Stomach (tissue), 9 donors: ENCODE measurements around the gene NFIC. TPM values are rescaled to one million over a fixed set of nuclear protein-coding genes. Genes with fewer than 3 reads are reported as not detected.

ENCODE experiments used
- DNase-seq, 2 donors: peaks; one replicate each; pipeline versions ENCODE4 v3.0.0 to v3.0.0-alpha.2; 2013 to 2019
- H3K27ac ChIP-seq, 5 donors: fragments of 200-600 bp in 4 of 5; sonication (generic) in 4 of 5; one replicate each; pipeline ENCODE4 v1.5.1; 2013 to 2019; ENCODE audit warnings: mild to moderate bottlenecking in 1 of 5, moderate library complexity in 1 of 5
- H3K27me3 ChIP-seq, 3 donors: fragments of 200-600 bp; sonication (generic); one replicate each; pipeline ENCODE4 v1.5.1; 2017 to 2019; ENCODE audit warnings: mixed run types in 1 of 3
- H3K36me3 ChIP-seq, 4 donors: fragments of 200-600 bp; sonication (generic); 1 replicate in 3 of 4; 2 replicates in 1 of 4; pipeline ENCODE4 v1.5.1; 2016 to 2019
- H3K4me1 ChIP-seq, 4 donors: fragments of 200-600 bp; sonication (generic); one replicate each; pipeline ENCODE4 v1.5.1; 2016 to 2019
- H3K4me3 ChIP-seq, 4 donors: fragments of 200-600 bp; sonication (generic) in 3 of 4; one replicate each; pipeline ENCODE4 v1.5.1; 2016 to 2019; ENCODE audit warnings: mild to moderate bottlenecking in 1 of 4
- H3K9me3 ChIP-seq, 4 donors: fragments of 200-600 bp; sonication (generic); one replicate each; pipeline ENCODE4 v1.5.1; 2016 to 2019
- EP300 ChIP-seq: sonication (generic); formaldehyde crosslinking; IDR thresholded peaks from one replicate; pipeline ENCODE4 v1.6.1; 2017; ENCODE audit warnings: antibody characterized with exemption
- POLR2A ChIP-seq, 4 donors: fragments of 450-650 bp; IDR thresholded peaks; one replicate each; pipeline ENCODE4 v1.6.1; 2016; ENCODE audit warnings: antibody characterized with exemption in 4 of 4, control low read depth in 2 of 4, mild to moderate bottlenecking in 1 of 4, moderate library complexity in 1 of 4
- POLR2AphosphoS5 ChIP-seq, 3 donors: sonication (generic); formaldehyde crosslinking; IDR thresholded peaks; one replicate each; pipeline ENCODE4 v1.6.1; 2016; ENCODE audit warnings: antibody characterized with exemption in 3 of 3
- WGBS, 5 donors: extraction: QIAGEN DNeasy Blood & Tissue Kit in 3 of 5; methylation state at CpG; one replicate each; pipeline versions ENCODE4 v1.1.5 to v1.1.7; 2013 to 2018; 5-methylcytosine and 5-hydroxymethylcytosine counted together
- intact Hi-C: fragments of 100-400 bp; cut with DNase I; formaldehyde crosslinking; loops from one replicate; pipeline ENCODE4 v1.15.1; 2023; ENCODE audit warnings: low total_unique reads
- polyA plus RNA-seq, 3 donors: library from polyadenylated mRNA; stranded (reverse); fragments of 200-250 nt; gene quantifications; one replicate each; pipeline ENCODE4 v1.2.3, GENCODE V29; 2013
- total RNA-seq, 5 donors: library from RNA; depleted of rRNA; stranded (reverse); fragments of >200 nt; gene quantifications; one replicate each; pipeline versions ENCODE4 v1.1.0 to v1.2.3, GENCODE V29; 2014 to 2016
- TF ChIP-seq, protein P1 (sequence below), 7 experiments: fragments of 450-650 bp in 4 of 7; fragments of 200-600 bp in 3 of 7; sonication (generic) in 3 of 7; IDR thresholded peaks; one replicate each; pipeline ENCODE4 v1.5.1; 2016 to 2019; ENCODE audit warnings: antibody characterized with exemption in 7 of 7, control low read depth in 2 of 7, mild to moderate bottlenecking in 1 of 7
- donor health status: healthy with polysubstance abuse.
- donor health status: Bipolar disorder and iron deficiency.
- donor health status: healthy.

Gene NFIC
- total and polyA plus RNA-seq, 8 donors, result 16.7 to 251 (median 47.8) TPM

DNA sequence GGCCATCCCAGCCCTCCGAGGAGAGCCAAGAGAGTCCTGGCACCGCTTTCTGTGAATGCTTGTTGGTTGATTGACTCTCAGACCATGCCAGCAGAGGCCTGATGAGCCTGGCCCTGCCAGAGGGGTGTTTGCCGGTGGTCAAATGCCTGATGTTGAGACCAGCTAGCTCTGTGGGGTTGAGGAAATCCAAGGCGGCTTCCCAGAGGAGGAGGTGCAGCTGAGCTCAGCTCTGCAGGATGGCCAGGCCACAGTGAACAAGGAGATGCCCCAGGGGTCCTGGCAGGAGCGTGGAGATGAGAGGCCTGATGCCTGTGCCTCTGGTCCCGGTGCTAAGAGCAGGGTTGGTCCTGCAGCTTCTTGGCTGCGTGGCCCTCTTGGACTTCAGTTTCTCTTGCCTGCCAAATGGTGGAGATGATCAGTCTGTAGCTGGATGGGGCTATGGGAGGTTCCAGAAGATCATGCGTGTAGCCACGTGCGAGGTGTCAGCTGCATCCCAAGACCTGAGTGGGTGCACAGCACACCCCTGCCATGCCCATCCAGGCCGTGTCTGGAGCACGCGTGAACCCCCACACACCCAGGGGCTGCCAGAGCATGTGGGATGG lies 16.8 kb downstream of the NFIC start:
- intact Hi-C loops, result no loop called here
- Histone ChIP-seq H3K36me3 (peaks cover 23 to 30% (median 29%) of the 10 kb centered on the region in 4 donors), H3K4me3 (no peak overlapping the region), H3K27ac (peak overlapping the region; percentile 37 to 100 (median 82)), H3K27me3 (no peaks in the 10 kb centered on the region), H3K4me1 (peaks cover 81 to 100% (median 99%) of the 10 kb centered on the region in 4 donors), H3K9me3 (no peaks in the 10 kb centered on the region)
- peak in 1 of 2 donors; percentile 65 for DNase-seq
- TF ChIP-seq POLR2AphosphoS5 (IDR thresholded peaks at IDR 0.05), result peak in 1 of 3 donors; percentile 9
- TF ChIP-seq, protein P1, sequence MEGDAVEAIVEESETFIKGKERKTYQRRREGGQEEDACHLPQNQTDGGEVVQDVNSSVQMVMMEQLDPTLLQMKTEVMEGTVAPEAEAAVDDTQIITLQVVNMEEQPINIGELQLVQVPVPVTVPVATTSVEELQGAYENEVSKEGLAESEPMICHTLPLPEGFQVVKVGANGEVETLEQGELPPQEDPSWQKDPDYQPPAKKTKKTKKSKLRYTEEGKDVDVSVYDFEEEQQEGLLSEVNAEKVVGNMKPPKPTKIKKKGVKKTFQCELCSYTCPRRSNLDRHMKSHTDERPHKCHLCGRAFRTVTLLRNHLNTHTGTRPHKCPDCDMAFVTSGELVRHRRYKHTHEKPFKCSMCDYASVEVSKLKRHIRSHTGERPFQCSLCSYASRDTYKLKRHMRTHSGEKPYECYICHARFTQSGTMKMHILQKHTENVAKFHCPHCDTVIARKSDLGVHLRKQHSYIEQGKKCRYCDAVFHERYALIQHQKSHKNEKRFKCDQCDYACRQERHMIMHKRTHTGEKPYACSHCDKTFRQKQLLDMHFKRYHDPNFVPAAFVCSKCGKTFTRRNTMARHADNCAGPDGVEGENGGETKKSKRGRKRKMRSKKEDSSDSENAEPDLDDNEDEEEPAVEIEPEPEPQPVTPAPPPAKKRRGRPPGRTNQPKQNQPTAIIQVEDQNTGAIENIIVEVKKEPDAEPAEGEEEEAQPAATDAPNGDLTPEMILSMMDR (IDR thresholded peaks at IDR 0.05), result no peak
- 62 to 75% (median 66%) methylated on average over 8 to 13 of the region's 13 CpGs for WGBS, 5 donors

DNA sequence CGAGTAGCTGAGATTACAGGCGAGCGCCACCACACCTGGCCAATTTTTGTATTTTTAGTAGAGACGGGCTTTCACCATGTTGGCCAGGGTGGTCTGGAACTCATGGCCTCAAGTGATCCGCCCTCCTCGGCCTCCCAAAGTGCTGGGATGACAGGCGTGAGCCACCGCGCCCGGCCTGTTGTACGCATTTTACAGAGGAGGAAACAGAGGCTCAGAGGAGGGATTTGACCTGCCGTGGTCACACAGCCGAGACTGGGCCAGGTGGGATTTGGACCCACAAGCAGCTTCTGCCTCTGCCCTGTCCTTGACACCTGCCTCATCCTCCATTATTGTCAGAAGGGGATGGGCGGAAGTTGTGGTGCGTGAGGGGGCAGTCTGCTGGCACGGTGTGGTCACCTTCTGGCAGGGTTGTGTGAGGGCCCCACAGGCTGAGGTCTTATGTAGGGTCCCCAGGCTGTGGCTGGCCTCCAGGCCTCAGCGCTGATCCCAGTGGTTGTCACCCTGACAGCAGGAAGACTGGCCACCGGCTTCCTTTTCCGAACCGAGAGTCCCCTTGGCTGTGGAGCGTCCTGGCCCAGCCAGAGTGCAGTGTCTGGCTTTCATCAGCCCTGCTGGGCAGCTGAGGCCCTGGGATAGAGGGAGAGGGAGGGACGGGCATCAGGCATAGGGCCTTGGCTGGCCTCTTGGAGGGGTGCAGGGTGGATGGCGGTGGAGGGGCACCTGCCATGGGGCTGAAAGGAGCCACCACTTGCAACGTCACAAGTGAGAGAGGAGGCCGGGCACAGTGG lies 20.3 kb downstream of the NFIC start:
- H3K27ac ChIP-seq, result peak overlapping the region; percentile 53 to 100 (median 88)
- H3K36me3 ChIP-seq, result peaks cover 19 to 42% (median 39%) of the 10 kb centered on the region in 4 donors
- TF ChIP-seq POLR2AphosphoS5 (IDR thresholded peaks at IDR 0.05) (peak in 2 of 3 donors; percentile 18 to 34), EP300 (peak; percentile 42)
- TF ChIP-seq, protein P1 (IDR thresholded peaks at IDR 0.05), result no peak
- no peaks in the 10 kb centered on the region for H3K9me3 ChIP-seq
- DNase-seq, result peak in 1 of 2 donors; percentile 58
- intact Hi-C loops, result no loop called here
- 68 to 79% (median 73%) methylated on average over 17 to 25 of the region's 25 CpGs for WGBS, 5 donors
- H3K4me3 ChIP-seq, result peak overlapping the region in 1 of 4 donors; percentile 23
- H3K27me3 ChIP-seq, result no peaks in the 10 kb centered on the region
- H3K4me1 ChIP-seq, result peaks cover 88 to 94% (median 92%) of the 10 kb centered on the region in 4 donors

DNA sequence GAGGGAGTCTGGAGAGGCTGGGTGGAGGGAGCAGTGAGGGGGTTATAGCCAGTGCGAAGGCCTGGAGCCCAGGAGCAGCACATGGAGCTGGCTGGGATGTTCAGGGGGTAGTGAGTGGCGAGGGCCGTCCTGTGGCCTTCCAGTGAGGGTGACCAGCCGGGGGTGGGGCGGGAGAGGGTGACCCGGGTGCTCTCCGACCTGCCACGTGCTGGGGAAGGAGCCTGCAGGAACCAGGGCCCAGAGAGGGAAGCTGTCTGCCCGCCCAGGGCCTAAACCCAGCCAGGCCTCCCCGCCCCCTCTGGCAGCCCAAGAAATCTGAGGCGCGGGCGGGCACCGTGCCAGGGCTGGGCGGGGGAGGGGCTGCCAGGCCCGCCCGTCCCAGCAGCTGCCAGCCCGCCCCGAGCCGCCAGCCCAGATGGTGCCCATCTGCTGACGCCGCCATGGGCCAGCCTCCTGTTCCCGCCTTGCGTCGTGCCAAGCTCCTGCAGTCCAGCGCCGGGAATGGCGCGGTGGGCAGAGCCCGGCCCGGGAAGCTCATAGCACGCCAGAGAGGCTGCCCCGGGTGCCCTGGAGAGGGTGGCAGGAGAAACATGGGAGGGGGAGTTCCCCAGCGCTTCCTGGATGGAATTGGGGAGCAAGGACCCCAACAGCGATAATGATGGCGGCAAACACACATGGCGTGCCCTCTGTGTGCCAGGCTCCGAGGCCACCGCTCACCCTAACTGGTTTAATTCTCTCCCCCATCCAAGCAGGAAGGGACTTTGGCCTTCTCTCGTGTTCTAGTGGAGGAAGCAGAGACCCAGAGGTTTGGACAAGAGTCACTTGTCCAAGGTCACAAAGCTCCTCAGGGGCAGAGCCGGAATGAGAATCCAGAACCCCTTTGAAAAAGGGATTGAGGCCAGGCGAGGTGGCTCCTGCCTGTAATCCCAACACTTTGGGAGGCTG lies 21.5 kb downstream of the NFIC start:
- H3K27me3 ChIP-seq, result no peaks in the 10 kb centered on the region
- peak; percentile 92 to 93 for DNase-seq
- peaks cover 75 to 92% (median 85%) of the 10 kb centered on the region in 4 donors for H3K4me1 ChIP-seq
- TF ChIP-seq EP300 (peak; percentile 48), POLR2AphosphoS5 (IDR thresholded peaks at IDR 0.05) (peak; percentile 83 to 94 (median 86)), POLR2A (IDR thresholded peaks at IDR 0.05) (no peak)
- TF ChIP-seq, protein P1 (IDR thresholded peaks at IDR 0.05), result peak in 1 of 7 experiments; percentile 24
- peak overlapping the region; percentile 82 to 100 (median 88) for H3K27ac ChIP-seq
- peak overlapping the region in 1 of 4 donors; percentile 23 for H3K4me3 ChIP-seq
- H3K9me3 ChIP-seq, result no peaks in the 10 kb centered on the region
- intact Hi-C loops, result no loop called here
- whole genome bisulfite sequencing, 5 donors, result 20 to 48% (median 23%) methylated on average over 38 to 42 of the region's 42 CpGs
- H3K36me3 ChIP-seq, result peaks cover 8 to 40% (median 38%) of the 10 kb centered on the region in 4 donors

DNA sequence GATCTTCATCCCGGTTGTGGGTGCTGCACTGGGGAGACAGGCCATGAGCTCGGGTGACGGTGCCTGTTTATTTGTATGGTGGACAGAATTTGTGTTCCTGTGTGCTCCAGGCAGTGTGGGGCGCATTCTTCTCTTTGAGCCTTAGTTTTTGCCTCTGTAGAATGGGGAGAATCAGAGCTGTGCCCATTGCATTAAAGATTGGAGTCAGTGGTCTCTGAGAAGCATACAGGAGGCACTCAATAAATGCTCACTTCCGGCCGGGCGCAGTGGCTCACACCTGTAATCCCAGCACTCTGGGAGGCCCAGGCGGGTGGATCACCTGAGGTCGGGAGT lies 23.0 kb downstream of the NFIC start:
- peaks cover 60 to 87% (median 75%) of the 10 kb centered on the region in 4 donors for H3K4me1 ChIP-seq
- DNase-seq, result no peak
- TF ChIP-seq POLR2AphosphoS5 (IDR thresholded peaks at IDR 0.05) (no peak), POLR2A (IDR thresholded peaks at IDR 0.05) (no peak), EP300 (no peak)
- TF ChIP-seq, protein P1 (IDR thresholded peaks at IDR 0.05), result no peak
- H3K27ac ChIP-seq, result peak overlapping the region; percentile 82 to 100 (median 88)
- intact Hi-C loops, result no loop called here
- H3K4me3 ChIP-seq, result no peak overlapping the region
- 72 to 87% (median 74%) methylated on average over 9 of the region's 9 CpGs for WGBS, 5 donors
- no peaks in the 10 kb centered on the region for H3K27me3 ChIP-seq
- H3K9me3 ChIP-seq, result no peaks in the 10 kb centered on the region
- H3K36me3 ChIP-seq, result peaks cover 0 to 39% (median 35%) of the 10 kb centered on the region in 4 donors
